ENCODE results near the gene KLHL17.

The KLHL17 gene

GRCh38 chr1:959731-960362 is 537 bp upstream of the KLHL17 start:
- peaks cover 20% of the 10 kb centered on the region for H3K27me3 ChIP-seq (ENCODE audit: control insufficient read depth, insufficient read depth, low read length)
- peak overlapping the region; percentile 44 for H3K4me3 ChIP-seq (ENCODE audit: low read length)
- H3K27ac ChIP-seq (ENCODE audit: low read length) = no peak overlapping the region
- H3K36me3 ChIP-seq (ENCODE audit: control insufficient read depth, low read depth, low read length) = peaks cover 21% of the 10 kb centered on the region
- H3K9ac ChIP-seq (ENCODE audit: low read length) = no peak overlapping the region
- no peaks in the 10 kb centered on the region for H3K4me1 ChIP-seq (ENCODE audit: control insufficient read depth, low read depth, low read length)
- H3K9me3 ChIP-seq (ENCODE audit: control insufficient read depth, low read depth, low read length) = no peaks in the 10 kb centered on the region

- H3K36me3 ChIP-seq (ENCODE audit: control insufficient read depth, low read depth, low read length) = peaks cover 7% of the 10 kb centered on the region
- H3K27ac ChIP-seq (ENCODE audit: low read length) = no peak overlapping the region
- H3K4me3 ChIP-seq (ENCODE audit: low read length) = peak overlapping the region; percentile 44
- H3K9ac ChIP-seq (ENCODE audit: low read length) = no peak overlapping the region
- H3K9me3 ChIP-seq (ENCODE audit: control insufficient read depth, low read depth, low read length) = no peaks in the 10 kb centered on the region
- H3K27me3 ChIP-seq (ENCODE audit: control insufficient read depth, insufficient read depth, low read length) = peaks cover 30% of the 10 kb centered on the region
- H3K4me1 ChIP-seq (ENCODE audit: control insufficient read depth, low read depth, low read length) = no peaks in the 10 kb centered on the region
These were observed 817 bp downstream of the KLHL17 start for GRCh38 chr1:961132-961669.

- H3K9ac ChIP-seq (ENCODE audit: low read length) = no peak overlapping the region
- no peak overlapping the region for H3K4me3 ChIP-seq (ENCODE audit: low read length)
- no peak overlapping the region for H3K27ac ChIP-seq (ENCODE audit: low read length)
- peaks cover 4% of the 10 kb centered on the region for H3K36me3 ChIP-seq (ENCODE audit: control insufficient read depth, low read depth, low read length)
- no peaks in the 10 kb centered on the region for H3K4me1 ChIP-seq (ENCODE audit: control insufficient read depth, low read depth, low read length)
- peaks cover 44% of the 10 kb centered on the region for H3K27me3 ChIP-seq (ENCODE audit: control insufficient read depth, insufficient read depth, low read length)
- no peaks in the 10 kb centered on the region for H3K9me3 ChIP-seq (ENCODE audit: control insufficient read depth, low read depth, low read length)
These were observed 2.3 kb downstream of the KLHL17 start for GRCh38 chr1:962381-963300.

- Histone ChIP-seq H3K4me3 (ENCODE audit: low read length) (no peak overlapping the region), H3K9ac (ENCODE audit: low read length) (no peak overlapping the region), H3K27ac (ENCODE audit: low read length) (no peak overlapping the region), H3K36me3 (ENCODE audit: control insufficient read depth, low read depth, low read length) (peaks cover 4% of the 10 kb centered on the region), H3K27me3 (ENCODE audit: control insufficient read depth, insufficient read depth, low read length) (peaks cover 51% of the 10 kb centered on the region), H3K9me3 (ENCODE audit: control insufficient read depth, low read depth, low read length) (no peaks in the 10 kb centered on the region), H3K4me1 (ENCODE audit: control insufficient read depth, low read depth, low read length) (no peaks in the 10 kb centered on the region)
These were observed 2.9 kb downstream of the KLHL17 start for GRCh38 chr1:963301-963651.

GRCh38 chr1:963746-964525 is 3.6 kb downstream of the KLHL17 start:
- Histone ChIP-seq H3K4me3 (ENCODE audit: low read length) (no peak overlapping the region), H3K9ac (ENCODE audit: low read length) (no peak overlapping the region), H3K27ac (ENCODE audit: low read length) (no peak overlapping the region), H3K9me3 (ENCODE audit: control insufficient read depth, low read depth, low read length) (no peaks in the 10 kb centered on the region), H3K36me3 (ENCODE audit: control insufficient read depth, low read depth, low read length) (peaks cover 4% of the 10 kb centered on the region), H3K27me3 (ENCODE audit: control insufficient read depth, insufficient read depth, low read length) (peaks cover 57% of the 10 kb centered on the region), H3K4me1 (ENCODE audit: control insufficient read depth, low read depth, low read length) (no peaks in the 10 kb centered on the region)

- Histone ChIP-seq H3K27me3 (ENCODE audit: control insufficient read depth, insufficient read depth, low read length) (peaks cover 60% of the 10 kb centered on the region), H3K4me1 (ENCODE audit: control insufficient read depth, low read depth, low read length) (no peaks in the 10 kb centered on the region), H3K9me3 (ENCODE audit: control insufficient read depth, low read depth, low read length) (no peaks in the 10 kb centered on the region), H3K4me3 (ENCODE audit: low read length) (no peak overlapping the region), H3K9ac (ENCODE audit: low read length) (no peak overlapping the region), H3K27ac (ENCODE audit: low read length) (no peak overlapping the region), H3K36me3 (ENCODE audit: control insufficient read depth, low read depth, low read length) (peaks cover 4% of the 10 kb centered on the region)
These were observed 4.5 kb downstream of the KLHL17 start for GRCh38 chr1:964691-965525.

GRCh38 chr1:965526-966134 is 5.2 kb downstream of the KLHL17 start:
- peaks cover 63% of the 10 kb centered on the region for H3K27me3 ChIP-seq (ENCODE audit: control insufficient read depth, insufficient read depth, low read length)
- no peaks in the 10 kb centered on the region for H3K4me1 ChIP-seq (ENCODE audit: control insufficient read depth, low read depth, low read length)
- H3K36me3 ChIP-seq (ENCODE audit: control insufficient read depth, low read depth, low read length) = peaks cover 4% of the 10 kb centered on the region
- no peak overlapping the region for H3K27ac ChIP-seq (ENCODE audit: low read length)
- no peak overlapping the region for H3K9ac ChIP-seq (ENCODE audit: low read length)
- no peak overlapping the region for H3K4me3 ChIP-seq (ENCODE audit: low read length)
- H3K9me3 ChIP-seq (ENCODE audit: control insufficient read depth, low read depth, low read length) = no peaks in the 10 kb centered on the region

GRCh38 chr1:966135-966703 is 5.8 kb downstream of the KLHL17 start, which contains the start of gene PLEKHN1:
PLEKHN1 (plus strand) TSS chr1:966482; CDS start chr1:966532, 50 bp downstream.
- no peaks in the 10 kb centered on the region for H3K9me3 ChIP-seq (ENCODE audit: control insufficient read depth, low read depth, low read length)
- H3K4me3 ChIP-seq (ENCODE audit: low read length) = peak within 1 kb of the TSS; percentile 53
- H3K27ac ChIP-seq (ENCODE audit: low read length) = no peak within 1 kb of the TSS
- H3K4me1 ChIP-seq (ENCODE audit: control insufficient read depth, low read depth, low read length) = no peaks in the 10 kb centered on the region
- H3K36me3 ChIP-seq (ENCODE audit: control insufficient read depth, low read depth, low read length) = peaks cover 4% of the 10 kb centered on the region
- H3K9ac ChIP-seq (ENCODE audit: low read length) = no peak within 1 kb of the TSS
- peaks cover 67% of the 10 kb centered on the region for H3K27me3 ChIP-seq (ENCODE audit: control insufficient read depth, insufficient read depth, low read length)

- Histone ChIP-seq H3K4me3 (ENCODE audit: low read length) (peak overlapping the region; percentile 53), H3K9me3 (ENCODE audit: control insufficient read depth, low read depth, low read length) (no peaks in the 10 kb centered on the region), H3K9ac (ENCODE audit: low read length) (no peak overlapping the region), H3K36me3 (ENCODE audit: control insufficient read depth, low read depth, low read length) (peaks cover 4% of the 10 kb centered on the region), H3K27me3 (ENCODE audit: control insufficient read depth, insufficient read depth, low read length) (peaks cover 67% of the 10 kb centered on the region), H3K4me1 (ENCODE audit: control insufficient read depth, low read depth, low read length) (no peaks in the 10 kb centered on the region), H3K27ac (ENCODE audit: low read length) (no peak overlapping the region)
These were observed 6.4 kb downstream of the KLHL17 start for GRCh38 chr1:966704-967300.
